Testis (tissue), 5 donors: ENCODE data around the gene LUC7L2. TPM values are rescaled to one million over a fixed set of nuclear protein-coding genes. Genes with fewer than 3 reads are reported as not detected.
"Not testable (repeated sequence)": the region's sequence is repeated elsewhere in the genome, so short reads cannot be mapped to it uniquely, and the experiment has no call there.

Experiments
- DNase-seq: peaks from one replicate; pipeline ENCODE4 v3.0.0-alpha.2; 2019
- H3K27ac ChIP-seq, 2 donors: fragments of 200-600 bp; sonication (generic); one replicate each; pipeline ENCODE4 v1.5.1; 2019
- H3K27me3 ChIP-seq: fragments of 200-600 bp; sonication (generic); one replicate; pipeline ENCODE4 v1.5.1; 2019
- H3K36me3 ChIP-seq: fragments of 200-600 bp; sonication (generic); one replicate; pipeline ENCODE4 v1.5.1; 2017; ENCODE audit warnings: low read depth; ENCODE audit errors: missing control alignments
- H3K4me1 ChIP-seq: fragments of 200-600 bp; sonication (generic); one replicate; pipeline ENCODE4 v1.5.1; 2019
- H3K4me3 ChIP-seq, 2 donors: fragments of 200-600 bp; sonication (generic); one replicate each; pipeline ENCODE4 v1.5.1; 2017 to 2019
- H3K9me3 ChIP-seq: fragments of 200-600 bp; sonication (generic); one replicate; pipeline ENCODE4 v1.5.1; 2017
- POLR2A ChIP-seq: fragments of 450-650 bp; IDR thresholded peaks from one replicate; pipeline ENCODE4 v1.6.1; 2017; ENCODE audit warnings: antibody characterized with exemption, mild to moderate bottlenecking, moderate library complexity
- WGBS, 2 donors: methylation state at CpG; one replicate each; pipeline ENCODE4 v1.1.5; 2018; 5-methylcytosine and 5-hydroxymethylcytosine counted together
- intact Hi-C: fragments of 100-400 bp; cut with DNase I; formaldehyde crosslinking; loops from one replicate; pipeline ENCODE4 v1.15.1; 2023; ENCODE audit warnings: low total_unique reads
- long read RNA-seq, 2 donors: transcript quantifications; one replicate each; lab custom pipeline, GENCODE V29; 2026
- polyA plus RNA-seq: library from polyadenylated mRNA; stranded (reverse); fragments of 350-450 nt; fragmentation: Illumina TruSeq; extraction: RNeasy Lipid Tissue Mini Kit (QIAGEN cat#74804); gene quantifications from one replicate; pipeline ENCODE4 v1.2.3, GENCODE V29; 2014; ENCODE audit warnings: low read depth, low replicate concordance; ENCODE audit not compliant: insufficient read depth
- total RNA-seq, 2 donors: library from RNA; depleted of rRNA; stranded (reverse); fragments of >200 nt; gene quantifications; one replicate each; pipeline ENCODE4 v1.2.3, GENCODE V29; 2016
- TF ChIP-seq, protein P1 (sequence below), 3 experiments: fragments of 450-650 bp in 2 of 3; fragments of 200-600 bp in 1 of 3; sonication (generic) in 1 of 3; IDR thresholded peaks; one replicate each; pipeline ENCODE4 v1.5.1; 2016 to 2019; ENCODE audit warnings: antibody characterized with exemption in 3 of 3, mild to moderate bottlenecking in 2 of 3, moderate library complexity in 1 of 3

Gene LUC7L2, protein sequence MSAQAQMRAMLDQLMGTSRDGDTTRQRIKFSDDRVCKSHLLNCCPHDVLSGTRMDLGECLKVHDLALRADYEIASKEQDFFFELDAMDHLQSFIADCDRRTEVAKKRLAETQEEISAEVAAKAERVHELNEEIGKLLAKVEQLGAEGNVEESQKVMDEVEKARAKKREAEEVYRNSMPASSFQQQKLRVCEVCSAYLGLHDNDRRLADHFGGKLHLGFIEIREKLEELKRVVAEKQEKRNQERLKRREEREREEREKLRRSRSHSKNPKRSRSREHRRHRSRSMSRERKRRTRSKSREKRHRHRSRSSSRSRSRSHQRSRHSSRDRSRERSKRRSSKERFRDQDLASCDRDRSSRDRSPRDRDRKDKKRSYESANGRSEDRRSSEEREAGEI
- total RNA-seq (100 to 1,000 TPM; 109 to 136 TPM), polyA plus RNA-seq (73.2 TPM)
- long read RNA-seq, donor 1, transcript LUC7L2-202 (10 exons, 2,645 nt) = major isoform, 32 of 48 reads
- long read RNA-seq, donor 1, partial matches to known transcripts = 12 of 48 reads
- long read RNA-seq, donor 1, other reads (novel, unspliced or antisense) = 0 of 48 reads
- long read RNA-seq, donor 2, transcript LUC7L2-202 (10 exons, 2,645 nt) = major isoform, 22 of 50 reads
- long read RNA-seq, donor 2, partial matches to known transcripts = 27 of 50 reads
- long read RNA-seq, donor 2, other reads (novel, unspliced or antisense) = 0 of 50 reads

DNA sequence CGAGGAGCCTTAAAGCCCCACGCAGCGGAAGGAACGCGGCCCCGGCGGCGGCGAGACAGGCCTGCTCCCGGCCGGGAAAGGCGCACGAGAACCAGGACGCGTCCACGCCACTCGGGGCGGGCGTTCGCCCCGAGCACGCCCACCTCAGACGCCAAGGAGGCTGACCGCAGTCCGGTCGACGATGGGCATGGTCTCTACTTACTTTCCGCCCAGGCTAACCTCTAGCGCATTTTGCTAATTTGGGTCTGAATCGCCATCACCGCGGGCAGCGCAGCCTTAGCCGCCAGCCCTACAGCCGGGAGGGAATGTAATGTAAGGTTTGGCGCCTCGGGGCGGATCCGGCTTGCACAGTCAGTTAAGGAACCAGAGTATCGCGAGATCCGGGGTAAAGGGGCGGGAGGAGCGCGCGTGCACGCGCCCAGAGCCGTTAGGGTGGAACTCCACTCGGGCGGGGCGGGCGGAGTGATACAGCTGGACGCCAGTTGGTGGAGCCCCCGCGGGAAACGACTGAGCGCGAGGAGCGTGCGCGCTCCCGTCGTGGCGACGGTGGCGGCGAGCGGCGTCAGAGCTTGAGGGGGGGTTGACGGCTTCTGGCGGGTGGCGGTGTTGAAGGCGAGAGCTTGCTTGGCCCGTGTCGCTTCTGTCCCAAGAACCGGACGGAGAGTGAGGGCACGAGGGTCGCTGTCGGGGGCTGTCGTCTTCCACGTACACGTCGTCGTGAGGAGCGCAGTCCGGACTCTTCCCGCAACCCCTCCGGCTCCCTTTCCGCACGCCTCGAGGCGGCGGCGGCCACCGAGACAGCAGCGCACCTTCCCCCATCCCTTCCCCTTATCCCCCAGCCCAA is at the start of gene LUC7L2:
TSS of gene LUC7L2 (plus strand) at position 529 of the 844 bp plus-strand sequence. CDS start 368 bp downstream, outside the sequence.
- WGBS, 2 donors = 0% methylated on average over 16 to 61 of the region's 98 CpGs
- H3K4me3 ChIP-seq = peak within 1 kb of the TSS; percentile 91 to 97
- H3K36me3 ChIP-seq = no peaks in the 10 kb centered on the region
- no peaks in the 10 kb centered on the region for H3K27me3 ChIP-seq
- TF ChIP-seq, protein P1, sequence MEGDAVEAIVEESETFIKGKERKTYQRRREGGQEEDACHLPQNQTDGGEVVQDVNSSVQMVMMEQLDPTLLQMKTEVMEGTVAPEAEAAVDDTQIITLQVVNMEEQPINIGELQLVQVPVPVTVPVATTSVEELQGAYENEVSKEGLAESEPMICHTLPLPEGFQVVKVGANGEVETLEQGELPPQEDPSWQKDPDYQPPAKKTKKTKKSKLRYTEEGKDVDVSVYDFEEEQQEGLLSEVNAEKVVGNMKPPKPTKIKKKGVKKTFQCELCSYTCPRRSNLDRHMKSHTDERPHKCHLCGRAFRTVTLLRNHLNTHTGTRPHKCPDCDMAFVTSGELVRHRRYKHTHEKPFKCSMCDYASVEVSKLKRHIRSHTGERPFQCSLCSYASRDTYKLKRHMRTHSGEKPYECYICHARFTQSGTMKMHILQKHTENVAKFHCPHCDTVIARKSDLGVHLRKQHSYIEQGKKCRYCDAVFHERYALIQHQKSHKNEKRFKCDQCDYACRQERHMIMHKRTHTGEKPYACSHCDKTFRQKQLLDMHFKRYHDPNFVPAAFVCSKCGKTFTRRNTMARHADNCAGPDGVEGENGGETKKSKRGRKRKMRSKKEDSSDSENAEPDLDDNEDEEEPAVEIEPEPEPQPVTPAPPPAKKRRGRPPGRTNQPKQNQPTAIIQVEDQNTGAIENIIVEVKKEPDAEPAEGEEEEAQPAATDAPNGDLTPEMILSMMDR (IDR thresholded peaks at IDR 0.05) = peak in 2 of 3 experiments; percentile 6 to 21
- peak; percentile 79 for TF ChIP-seq POLR2A
- H3K4me1 ChIP-seq = peaks cover 30% of the 10 kb centered on the region
- peak; percentile 100 for DNase-seq
- intact Hi-C loops = no loop called here
- peak within 1 kb of the TSS; percentile 99 to 100 for H3K27ac ChIP-seq
- no peaks in the 10 kb centered on the region for H3K9me3 ChIP-seq

DNA sequence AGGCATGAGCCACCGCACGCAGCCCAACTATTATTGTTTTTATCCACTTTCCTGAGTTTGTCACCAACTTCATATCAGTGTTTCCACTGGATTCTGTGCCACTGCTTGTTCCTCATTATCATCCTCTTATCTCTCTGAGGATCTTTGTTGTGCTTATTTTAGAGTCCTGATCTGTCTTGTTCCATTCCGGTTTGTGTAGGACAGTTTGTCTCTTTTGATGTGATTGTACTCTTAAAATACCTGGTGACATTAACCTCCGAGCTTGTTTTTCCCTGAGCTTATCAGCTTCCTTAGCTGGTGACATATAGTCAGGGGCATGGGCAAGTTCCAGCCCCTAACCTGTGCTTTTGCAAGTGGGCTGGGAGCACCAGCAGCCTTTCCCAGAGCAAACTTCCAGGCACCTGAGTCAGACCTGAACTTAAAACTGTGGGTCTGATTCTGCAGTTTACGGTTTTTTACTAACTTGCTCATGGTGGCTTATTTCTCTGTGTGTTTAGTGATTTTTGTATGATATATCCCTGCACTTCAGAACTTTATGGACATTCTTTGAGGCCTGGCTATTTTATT is 41.7 kb upstream of the LUC7L2 start:
- Histone ChIP-seq H3K4me1 (no peaks in the 10 kb centered on the region), H3K27ac (no peak overlapping the region), H3K36me3 (no peaks in the 10 kb centered on the region), H3K9me3 (no peaks in the 10 kb centered on the region), H3K27me3 (no peaks in the 10 kb centered on the region), H3K4me3 (no peak overlapping the region)
- 86 to 89% methylated on average over 5 of the region's 5 CpGs for WGBS, 2 donors
- no peak for TF ChIP-seq POLR2A
- TF ChIP-seq, protein P1 (IDR thresholded peaks at IDR 0.05) = no peak
- DNase-seq = no peak
- intact Hi-C loops = no loop called here

DNA sequence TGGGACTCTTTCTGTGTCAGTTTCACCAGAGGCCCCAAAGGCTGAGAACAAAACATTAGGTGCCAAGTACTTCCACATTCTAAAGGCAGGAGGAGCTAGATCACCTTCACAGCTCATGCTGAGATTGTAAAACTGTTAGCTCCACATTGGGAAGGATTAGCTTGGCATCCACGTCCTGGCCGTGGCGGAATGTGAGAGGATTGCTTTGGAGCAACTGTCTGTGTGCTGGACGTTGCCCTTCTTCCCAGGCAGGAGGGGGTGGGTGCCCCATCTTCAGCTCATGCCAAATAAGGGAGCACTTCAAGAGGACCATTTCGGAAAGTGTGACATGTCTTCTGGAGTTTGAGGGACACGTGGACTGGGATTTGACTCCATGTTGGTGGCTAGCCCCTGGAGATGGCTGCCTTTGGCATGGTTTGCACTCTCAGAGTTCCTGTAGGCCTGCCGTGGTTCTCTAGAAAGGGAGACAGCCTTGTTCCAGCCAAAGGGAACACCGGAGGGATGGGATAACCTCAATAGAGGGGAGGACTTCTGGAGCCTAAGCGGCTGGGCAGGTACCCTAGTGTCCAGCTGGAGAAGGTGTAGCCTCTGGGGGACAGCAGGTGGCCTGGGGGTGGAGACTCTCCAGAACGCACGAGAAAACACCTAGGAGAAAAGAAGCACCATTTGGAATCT is 38.5 kb upstream of the LUC7L2 start:
- WGBS, 2 donors = 74 to 76% methylated on average over 10 to 11 of the region's 11 CpGs
- H3K4me1 ChIP-seq = no peaks in the 10 kb centered on the region
- H3K27ac ChIP-seq = no peak overlapping the region
- no peak for DNase-seq
- no peak overlapping the region for H3K4me3 ChIP-seq
- intact Hi-C loops = no loop called here
- H3K36me3 ChIP-seq = no peaks in the 10 kb centered on the region
- H3K9me3 ChIP-seq = no peaks in the 10 kb centered on the region
- TF ChIP-seq, protein P1 (IDR thresholded peaks at IDR 0.05) = peak in 1 of 3 experiments; percentile 4
- TF ChIP-seq POLR2A = no peak
- no peaks in the 10 kb centered on the region for H3K27me3 ChIP-seq

DNA sequence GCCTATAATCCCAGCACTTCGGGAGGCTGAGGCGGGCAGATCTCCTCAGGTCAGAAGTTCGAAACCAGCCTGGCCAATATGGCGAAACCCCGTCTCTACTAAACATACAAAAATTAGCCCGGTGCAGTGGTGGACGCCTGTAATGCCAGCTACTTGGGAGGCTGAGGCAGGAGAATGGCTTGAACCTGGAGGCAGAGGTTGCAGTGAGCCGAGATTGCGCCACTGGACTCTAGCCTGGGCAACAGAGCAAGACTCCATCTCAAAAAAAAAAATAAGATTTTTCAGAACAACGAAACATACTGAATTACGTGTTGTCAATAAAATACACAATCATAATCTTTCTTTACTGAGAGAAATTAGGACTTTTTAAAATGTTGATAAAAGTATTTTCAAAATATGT is 35.0 kb upstream of the LUC7L2 start:
- H3K4me3 ChIP-seq, H3K4me1 ChIP-seq, H3K27ac ChIP-seq, intact Hi-C loops, DNase-seq, H3K36me3 ChIP-seq, H3K27me3 ChIP-seq, H3K9me3 ChIP-seq: not testable (repeated sequence)
- 86 to 91% methylated on average over 11 of the region's 11 CpGs for WGBS, 2 donors
